T-helper 2 cell (primary cell): ENCODE results near the gene TPGS1.

Source experiments
- DNase-seq, 5 experiments: peaks; one replicate each; pipeline versions ENCODE4 v3.0.0 to v3.0.0-alpha.2; 2012 to 2022
- total RNA-seq, 2 donors: gene quantifications; one replicate each; lab custom pipeline; 2026; lab: John Stamatoyannopoulos, UW

The TPGS1 gene
- 19.2 to 21.2 reads per million in 2 donors for total RNA-seq

- peak; percentile 56 to 86 (median 74) for DNase-seq
Observed at GRCh38 chr19:507286-508203, at the start of gene TPGS1. Gene TPGS1, plus strand, starts transcription at chr19:507497. Its CDS starts 10 bp downstream, at chr19:507507.

GRCh38 chr19:457636-458035 lies 49.7 kb upstream of the TPGS1 start:
- no peak for DNase-seq

GRCh38 chr19:458091-459042 lies 48.9 kb upstream of the TPGS1 start:
- DNase-seq = no peak

GRCh38 chr19:459724-460511 lies 47.4 kb upstream of the TPGS1 start:
- no peak for DNase-seq

- no peak for DNase-seq
Observed at GRCh38 chr19:460877-461720, 46.2 kb upstream of the TPGS1 start, which contains the start of gene SHC2. Gene SHC2, minus strand, starts transcription at chr19:461033. Its CDS starts 37 bp downstream, at chr19:460996.

GRCh38 chr19:461721-462551 lies 45.4 kb upstream of the TPGS1 start:
- DNase-seq = no peak

GRCh38 chr19:463483-464207 lies 43.7 kb upstream of the TPGS1 start:
- DNase-seq = no peak

GRCh38 chr19:464208-464545 lies 43.1 kb upstream of the TPGS1 start:
- DNase-seq = no peak

GRCh38 chr19:465056-465816 lies 42.1 kb upstream of the TPGS1 start:
- no peak for DNase-seq

- DNase-seq = no peak
Observed at GRCh38 chr19:467554-467953, 39.7 kb upstream of the TPGS1 start.

GRCh38 chr19:468587-469256 lies 38.6 kb upstream of the TPGS1 start:
- DNase-seq = no peak

GRCh38 chr19:469833-470232 lies 37.5 kb upstream of the TPGS1 start:
- DNase-seq = no peak

- no peak for DNase-seq
Observed at GRCh38 chr19:470701-471100, 36.6 kb upstream of the TPGS1 start.

- no peak for DNase-seq
Observed at GRCh38 chr19:472005-472858, 35.1 kb upstream of the TPGS1 start.

GRCh38 chr19:474126-475078 lies 32.9 kb upstream of the TPGS1 start:
- DNase-seq = no peak

- DNase-seq = no peak
Observed at GRCh38 chr19:475360-475759, 31.9 kb upstream of the TPGS1 start.
